Measurements from ENCODE around the gene SLC24A3. TPM values are rescaled to one million over a fixed set of nuclear protein-coding genes. Genes with fewer than 3 reads are reported as not detected.

Gene SLC24A3
- total and polyA plus RNA-seq, 2 of the 13 experiments (the other 11 are each of a cell fraction or from before 2014, with no cell fraction given): not detected

- no peak for TF ChIP-seq HMGXB3 (CRISPR knock-in tag; IDR thresholded peaks at IDR 0.05; ENCODE audit: borderline replicate concordance)
- no peak for TF ChIP-seq ZFY (CRISPR knock-in tag; IDR thresholded peaks at IDR 0.05)
- peak in 1 of 2 experiments; percentile 48; a peak in 1 of 4 replicates for TF ChIP-seq KLF16 (CRISPR knock-in tag; IDR thresholded peaks at IDR 0.05)
- no peak for TF ChIP-seq HINFP (CRISPR knock-in tag; IDR thresholded peaks at IDR 0.05; ENCODE audit: low read depth)
- TF ChIP-seq HNF1A (IDR thresholded peaks at IDR 0.05; ENCODE audit: low read depth): peak; percentile 55
- TF ChIP-seq HNF1A (CRISPR knock-in tag; IDR thresholded peaks at IDR 0.05; ENCODE audit: borderline replicate concordance): peak; percentile 83; the same call in 1 of the 2 replicates
- no peak for TF ChIP-seq ZBTB7A (CRISPR knock-in tag; IDR thresholded peaks at IDR 0.05)
- TF ChIP-seq PAX8 (CRISPR knock-in tag; IDR thresholded peaks at IDR 0.05; ENCODE audit: borderline replicate concordance): no peak
- TF ChIP-seq FOXM1 (CRISPR knock-in tag; IDR thresholded peaks at IDR 0.05): no peak
- TF ChIP-seq TBP (CRISPR knock-in tag; IDR thresholded peaks at IDR 0.05): no peak
- no peak for TF ChIP-seq CCDC6 (CRISPR knock-in tag; IDR thresholded peaks at IDR 0.05)
- no peak for TF ChIP-seq NFKB2 (CRISPR knock-in tag; IDR thresholded peaks at IDR 0.05; ENCODE audit: borderline replicate concordance)
- TF ChIP-seq ZFP82 (CRISPR knock-in tag; IDR thresholded peaks at IDR 0.05; ENCODE audit: borderline replicate concordance): no peak; the same call in 1 of the 2 replicates
Measured at GRCh38 chr20:19609642-19610223, 397.3 kb downstream of the SLC24A3 start (continued).
